Endometrial microvascular endothelial cells (primary cell): ENCODE measurements around the gene TRIM56. TPM values are rescaled to one million over a fixed set of nuclear protein-coding genes. Genes with fewer than 3 reads are reported as not detected.
"Not testable (repeated sequence)": the region's sequence is repeated elsewhere in the genome, so short reads cannot be mapped to it uniquely, and the experiment has no call there.

Experiments
- in situ Hi-C: cut with HindIII; loops from 2 replicates; pipeline ENCODE4 v1.10.0; 2017; ENCODE audit warnings: low sequenced_read_pairs, low pct_unique_long_range_greater_than_20kb; ENCODE audit errors: inconsistent ontology term
- total RNA-seq: library from RNA; depleted of rRNA; stranded (reverse); fragments of >200 nt; gene quantifications from one replicate; pipeline ENCODE4 v1.2.3, GENCODE V29; 2015; ENCODE audit errors: inconsistent ontology term

Gene TRIM56
- total RNA-seq, 1 donor from 2014 or later = 13.9 TPM

DNA sequence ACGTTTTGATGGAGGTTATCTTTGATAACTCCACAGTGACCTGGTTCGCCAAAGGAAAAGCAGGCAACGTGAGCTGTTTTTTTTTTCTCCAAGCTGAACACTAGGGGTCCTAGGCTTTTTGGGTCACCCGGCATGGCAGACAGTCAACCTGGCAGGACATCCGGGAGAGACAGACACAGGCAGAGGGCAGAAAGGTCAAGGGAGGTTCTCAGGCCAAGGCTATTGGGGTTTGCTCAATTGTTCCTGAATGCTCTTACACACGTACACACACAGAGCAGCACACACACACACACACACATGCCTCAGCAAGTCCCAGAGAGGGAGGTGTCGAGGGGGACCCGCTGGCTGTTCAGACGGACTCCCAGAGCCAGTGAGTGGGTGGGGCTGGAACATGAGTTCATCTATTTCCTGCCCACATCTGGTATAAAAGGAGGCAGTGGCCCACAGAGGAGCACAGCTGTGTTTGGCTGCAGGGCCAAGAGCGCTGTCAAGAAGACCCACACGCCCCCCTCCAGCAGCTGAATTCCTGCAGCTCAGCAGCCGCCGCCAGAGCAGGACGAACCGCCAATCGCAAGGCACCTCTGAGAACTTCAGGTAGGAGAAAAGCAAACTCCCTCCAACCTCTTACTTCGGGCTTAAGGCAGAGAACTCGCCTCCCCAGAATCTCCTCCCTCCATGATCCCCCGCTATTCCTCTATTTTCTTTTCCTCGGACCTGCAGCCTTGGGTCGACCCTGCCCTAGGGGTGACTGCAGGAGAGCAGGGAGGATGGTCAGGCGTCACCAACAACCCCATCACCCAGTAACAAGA lies 41.6 kb downstream of the TRIM56 start, which contains the start of gene SERPINE1:
SERPINE1 (plus strand) TSS at position 454 of the 809 bp plus-strand sequence. CDS start 1,290 bp downstream, outside the sequence.
- in situ Hi-C loops = no loop called here

DNA sequence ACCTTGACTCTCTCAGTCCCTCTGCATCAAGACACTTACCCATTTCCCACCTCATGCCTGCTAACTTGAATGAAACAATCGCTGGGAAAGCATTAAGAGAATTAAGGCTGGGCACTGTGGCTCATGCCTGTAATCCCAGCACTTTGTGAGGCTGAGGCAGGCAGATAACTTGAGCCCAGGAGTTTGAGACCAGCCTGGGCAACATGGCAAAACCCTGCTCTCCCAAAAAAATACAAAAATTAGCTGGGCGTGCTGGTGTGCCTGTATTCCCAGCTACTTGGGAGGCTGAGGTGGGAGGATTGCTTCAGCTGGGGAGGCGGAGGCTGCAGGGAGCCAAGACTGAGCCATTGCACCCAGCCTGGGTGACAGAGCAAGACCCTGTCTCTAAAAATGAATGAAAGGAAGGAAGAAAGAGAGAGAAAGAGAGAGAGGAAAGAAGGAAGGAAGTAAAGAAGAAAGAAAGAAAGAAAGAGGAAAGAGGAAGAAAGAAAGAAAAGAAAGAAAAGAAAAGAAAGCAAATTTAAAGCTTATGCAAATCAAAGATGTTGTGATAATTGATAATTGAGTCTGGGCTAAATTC lies 42.3 kb downstream of the TRIM56 start:
- in situ Hi-C loops = no loop called here

DNA sequence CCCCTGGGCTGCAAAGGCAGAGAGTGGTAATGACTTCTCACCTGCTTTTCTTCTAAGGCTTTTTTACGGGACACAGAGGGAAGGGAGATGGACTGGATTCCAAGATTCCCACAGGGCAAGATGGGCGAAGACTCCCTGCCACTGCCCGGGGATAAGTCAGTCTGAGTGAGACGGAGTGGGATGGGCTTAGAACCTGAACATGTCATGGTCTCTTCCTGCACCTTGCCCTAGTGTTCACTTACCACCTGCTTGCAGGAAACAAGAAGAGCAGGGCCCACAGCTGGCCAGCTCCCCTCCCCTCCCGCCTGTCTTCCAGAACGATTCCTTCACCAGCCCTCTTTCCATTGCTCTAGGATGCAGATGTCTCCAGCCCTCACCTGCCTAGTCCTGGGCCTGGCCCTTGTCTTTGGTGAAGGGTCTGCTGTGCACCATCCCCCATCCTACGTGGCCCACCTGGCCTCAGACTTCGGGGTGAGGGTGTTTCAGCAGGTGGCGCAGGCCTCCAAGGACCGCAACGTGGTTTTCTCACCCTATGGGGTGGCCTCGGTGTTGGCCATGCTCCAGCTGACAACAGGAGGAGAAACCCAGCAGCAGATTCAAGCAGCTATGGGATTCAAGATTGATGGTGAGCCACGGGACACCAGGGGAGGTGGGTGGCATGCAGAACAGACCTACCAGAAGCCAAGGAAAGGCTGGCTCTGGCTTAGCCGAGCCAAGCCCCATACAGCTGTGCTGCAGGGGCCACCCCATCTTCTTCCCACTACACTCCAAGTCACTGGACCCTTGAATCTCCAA lies 43.0 kb downstream of the TRIM56 start:
- in situ Hi-C loops = no loop called here

DNA sequence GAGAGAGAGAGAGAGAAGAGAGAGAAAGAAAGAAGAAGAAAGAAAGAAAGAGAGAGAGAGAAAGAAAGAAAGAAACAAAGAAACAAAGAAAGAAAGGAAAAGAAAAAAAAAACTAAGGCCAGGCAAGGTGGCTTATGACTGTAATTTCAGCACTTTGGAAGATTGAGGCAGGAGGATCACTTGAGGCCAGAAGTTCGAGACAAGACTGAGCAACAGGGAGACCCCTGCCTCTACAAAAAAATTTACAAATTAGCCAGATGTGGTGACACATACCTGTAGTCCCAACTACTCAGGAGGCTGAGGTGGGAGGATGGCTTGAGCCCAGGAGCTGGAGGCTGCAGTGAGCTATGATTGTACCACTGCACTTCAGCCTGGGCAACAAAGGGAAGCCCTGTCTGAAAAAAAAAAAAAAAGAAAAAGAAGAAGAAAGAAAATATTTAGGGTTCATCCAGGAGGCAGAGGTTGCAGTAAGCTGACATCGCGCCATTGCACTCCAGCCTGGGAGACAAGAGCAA lies 44.4 kb downstream of the TRIM56 start:
- in situ Hi-C loops = no loop called here

- in situ Hi-C loops = not testable (repeated sequence)
Observed at GRCh38 chr7:101132626-101133600, 47.6 kb downstream of the TRIM56 start.

- in situ Hi-C loops = no loop called here
Observed at GRCh38 chr7:101133621-101134398, 48.5 kb downstream of the TRIM56 start.

GRCh38 chr7:101134399-101134980 lies 49.2 kb downstream of the TRIM56 start:
- in situ Hi-C loops = no loop called here

GRCh38 chr7:101137651-101138212 lies 52.5 kb downstream of the TRIM56 start:
- in situ Hi-C loops = no loop called here

- in situ Hi-C loops = no loop called here
Observed at GRCh38 chr7:101138213-101138870, 53.1 kb downstream of the TRIM56 start.

DNA sequence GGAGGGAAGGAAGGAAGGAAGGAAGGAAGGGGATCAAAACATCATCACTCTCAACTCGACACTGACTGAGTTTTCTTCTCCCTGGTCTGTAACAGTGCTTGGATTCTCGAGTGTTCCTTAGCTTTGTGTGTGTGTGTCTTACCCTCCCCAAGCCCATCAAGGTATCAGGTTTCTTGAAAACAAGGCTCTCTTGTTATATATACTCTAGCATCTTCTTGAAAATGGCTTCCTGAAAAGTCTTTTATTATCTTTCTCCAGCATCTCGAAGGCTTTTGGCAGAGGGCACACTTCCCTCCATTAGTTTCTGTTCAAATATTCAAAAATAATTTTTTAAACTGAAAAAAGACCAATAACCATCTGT lies 55.0 kb downstream of the TRIM56 start:
- in situ Hi-C loops = no loop called here

- in situ Hi-C loops = no loop called here
Observed at GRCh38 chr7:101140746-101141382, 55.6 kb downstream of the TRIM56 start.

Other genes starting within 250 kb of the TRIM56 start
- gene SLC12A9, start 232.8 kb upstream of the TRIM56 start, total RNA-seq = 40.0 TPM
- gene TRIP6, start 218.1 kb upstream of the TRIM56 start, total RNA-seq = 108 TPM
- 80.7 TPM for gene SRRT, start 210.4 kb upstream of the TRIM56 start, total RNA-seq
- gene UFSP1, start 195.8 kb upstream of the TRIM56 start, total RNA-seq = 1.2 TPM
- gene ACHE, start 189.6 kb upstream of the TRIM56 start, total RNA-seq = not detected
- gene MUC3A, start 135.9 kb upstream of the TRIM56 start, total RNA-seq = not detected
- not detected for gene MUC12, start 115.9 kb upstream of the TRIM56 start, total RNA-seq
- gene MUC17, start 65.4 kb upstream of the TRIM56 start, total RNA-seq = not detected
- 2,363 TPM for gene SERPINE1, start 41.6 kb downstream of the TRIM56 start, total RNA-seq
- gene AP1S1, start 69.0 kb downstream of the TRIM56 start, total RNA-seq = 248 TPM
- gene VGF, start 80.1 kb downstream of the TRIM56 start, total RNA-seq = not detected
- not detected for gene NAT16, start 94.8 kb downstream of the TRIM56 start, total RNA-seq
- not detected for gene MOGAT3, start 115.6 kb downstream of the TRIM56 start, total RNA-seq
- 109 TPM for gene PLOD3, start 132.1 kb downstream of the TRIM56 start, total RNA-seq
- gene ZNHIT1, start 132.7 kb downstream of the TRIM56 start, total RNA-seq = 185 TPM
- gene CLDN15, start 152.3 kb downstream of the TRIM56 start, total RNA-seq = 4.4 TPM
- 240 TPM for gene FIS1, start 159.6 kb downstream of the TRIM56 start, total RNA-seq
- gene IFT22, start 236.3 kb downstream of the TRIM56 start, total RNA-seq = 30.7 TPM